A549 (cell line): ENCODE data around the gene SYP.

Experiments used
- PHF8 ChIP-seq: fragments of 200-600 bp; sonication (generic); IDR thresholded peaks from 2 replicates; pipeline ENCODE4 v1.6.1; 2016; ENCODE audit warnings: low read depth, mild to moderate bottlenecking, antibody characterized with exemption, moderate library complexity, borderline replicate concordance
- POLR2A ChIP-seq: IDR thresholded peaks from 2 replicates; pipeline ENCODE4 v1.6.1; 2012; ENCODE audit warnings: mild to moderate bottlenecking, low read length
- RAD21 ChIP-seq, 2 experiments: fragments of >200 bp in 1 of 2; sonication (Bioruptor Twin) in 1 of 2; formaldehyde crosslinking in 1 of 2; IDR thresholded peaks in 1 of 2; conservative IDR thresholded peaks in 1 of 2; 2 replicates in 1 of 2; 3 replicates in 1 of 2; pipeline ENCODE4 v1.6.1; 2012 to 2018; ENCODE audit warnings: inconsistent platforms in 1 of 2
- TFCP2L1 ChIP-seq: fragments of 250-450 bp; sonication (Bioruptor Pico); IDR thresholded peaks from 2 replicates; pipeline ENCODE4 v1.5.0; 2021; ENCODE audit warnings: mild to moderate bottlenecking
- TF ChIP-seq, protein P1 (sequence below): fragments of 450-650 bp; IDR thresholded peaks from 2 replicates; pipeline ENCODE4 v1.6.1; 2014; ENCODE audit warnings: antibody characterized with exemption
- TF ChIP-seq, protein P2 (sequence below): fragments of >200 bp; sonication (Bioruptor Twin); formaldehyde crosslinking; IDR thresholded peaks from 3 replicates; pipeline ENCODE4 v1.5.1; 2016

DNA sequence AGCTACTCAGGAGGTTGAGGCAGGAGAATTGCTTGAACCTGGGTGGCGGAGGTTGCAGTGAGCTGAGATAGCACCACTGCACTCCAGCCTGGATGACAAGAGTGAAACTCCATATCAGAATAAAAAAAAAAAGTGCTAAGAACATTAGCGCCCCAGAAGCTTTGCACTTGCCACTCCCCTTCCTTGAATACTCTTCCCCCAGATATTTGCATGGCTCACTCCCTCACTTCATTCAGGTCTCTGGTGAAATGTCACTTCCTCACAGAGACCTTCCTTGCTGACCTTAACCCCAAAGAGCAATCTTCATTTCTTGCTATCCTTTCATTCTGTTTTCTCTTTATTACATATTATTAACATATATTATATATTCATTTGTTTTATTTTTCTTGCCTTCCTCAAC lies 21.9 kb upstream of the SYP start:
- TF ChIP-seq PHF8 (no peak), RAD21 (conservative IDR thresholded peaks at IDR 0.05 in 1 of 2, IDR thresholded peaks at IDR 0.05 in 1 of 2) (no peak), TFCP2L1 (no peak), POLR2A (no peak)
- TF ChIP-seq, protein P1, sequence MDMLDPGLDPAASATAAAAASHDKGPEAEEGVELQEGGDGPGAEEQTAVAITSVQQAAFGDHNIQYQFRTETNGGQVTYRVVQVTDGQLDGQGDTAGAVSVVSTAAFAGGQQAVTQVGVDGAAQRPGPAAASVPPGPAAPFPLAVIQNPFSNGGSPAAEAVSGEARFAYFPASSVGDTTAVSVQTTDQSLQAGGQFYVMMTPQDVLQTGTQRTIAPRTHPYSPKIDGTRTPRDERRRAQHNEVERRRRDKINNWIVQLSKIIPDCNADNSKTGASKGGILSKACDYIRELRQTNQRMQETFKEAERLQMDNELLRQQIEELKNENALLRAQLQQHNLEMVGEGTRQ = no peak
- TF ChIP-seq, protein P2, sequence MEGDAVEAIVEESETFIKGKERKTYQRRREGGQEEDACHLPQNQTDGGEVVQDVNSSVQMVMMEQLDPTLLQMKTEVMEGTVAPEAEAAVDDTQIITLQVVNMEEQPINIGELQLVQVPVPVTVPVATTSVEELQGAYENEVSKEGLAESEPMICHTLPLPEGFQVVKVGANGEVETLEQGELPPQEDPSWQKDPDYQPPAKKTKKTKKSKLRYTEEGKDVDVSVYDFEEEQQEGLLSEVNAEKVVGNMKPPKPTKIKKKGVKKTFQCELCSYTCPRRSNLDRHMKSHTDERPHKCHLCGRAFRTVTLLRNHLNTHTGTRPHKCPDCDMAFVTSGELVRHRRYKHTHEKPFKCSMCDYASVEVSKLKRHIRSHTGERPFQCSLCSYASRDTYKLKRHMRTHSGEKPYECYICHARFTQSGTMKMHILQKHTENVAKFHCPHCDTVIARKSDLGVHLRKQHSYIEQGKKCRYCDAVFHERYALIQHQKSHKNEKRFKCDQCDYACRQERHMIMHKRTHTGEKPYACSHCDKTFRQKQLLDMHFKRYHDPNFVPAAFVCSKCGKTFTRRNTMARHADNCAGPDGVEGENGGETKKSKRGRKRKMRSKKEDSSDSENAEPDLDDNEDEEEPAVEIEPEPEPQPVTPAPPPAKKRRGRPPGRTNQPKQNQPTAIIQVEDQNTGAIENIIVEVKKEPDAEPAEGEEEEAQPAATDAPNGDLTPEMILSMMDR = no peak
